Nucleus accumbens (tissue), 56 donors: ENCODE data around the gene P4HB.

Experiments used
- DNase-seq, 56 donors: peaks; one replicate each; lab custom pipeline; 2025; lab: John Stamatoyannopoulos, UW

P4HB gene

GRCh38 chr17:81898029-81898866, 37.9 kb upstream of the P4HB start:
- DNase-seq, result peak in 12 of 56 donors; percentile 21 to 50 (median 38)

- DNase-seq, result no peak
Observed at GRCh38 chr17:81895400-81895799, 35.1 kb upstream of the P4HB start.

- no peak for DNase-seq
Observed at GRCh38 chr17:81891303-81891552, 30.9 kb upstream of the P4HB start.

GRCh38 chr17:81890447-81891302, 30.3 kb upstream of the P4HB start:
- no peak for DNase-seq

- no peak for DNase-seq
Observed at GRCh38 chr17:81889602-81890001, 29.3 kb upstream of the P4HB start.

GRCh38 chr17:81888988-81889595, 28.8 kb upstream of the P4HB start:
- no peak for DNase-seq

- no peak for DNase-seq
Observed at GRCh38 chr17:81888105-81888987, 28.0 kb upstream of the P4HB start.

GRCh38 chr17:81885869-81886548, 25.7 kb upstream of the P4HB start:
- peak in 1 of 56 donors; percentile 36 for DNase-seq

GRCh38 chr17:81885454-81885853, 25.1 kb upstream of the P4HB start:
- no peak for DNase-seq

GRCh38 chr17:81884968-81885367, 24.6 kb upstream of the P4HB start:
- no peak for DNase-seq

- no peak for DNase-seq
Observed at GRCh38 chr17:81884520-81884919, 24.2 kb upstream of the P4HB start.

GRCh38 chr17:81879121-81879520, 18.8 kb upstream of the P4HB start:
- no peak for DNase-seq

- DNase-seq, result no peak
Observed at GRCh38 chr17:81878294-81878693, 18.0 kb upstream of the P4HB start.

- DNase-seq, result no peak
Observed at GRCh38 chr17:81877569-81877968, 17.2 kb upstream of the P4HB start.

GRCh38 chr17:81871387-81872230, 11.3 kb upstream of the P4HB start:
- peak in 53 of 56 donors; percentile 48 to 94 (median 85) for DNase-seq

- peak in 3 of 56 donors; percentile 65 to 85 (median 71) for DNase-seq
Observed at GRCh38 chr17:81870981-81871386, 10.6 kb upstream of the P4HB start, which contains the start of gene ARHGDIA. ARHGDIA (minus strand) TSS chr17:81871337; CDS start chr17:81869930, 1,407 bp downstream.

- DNase-seq, result peak in 2 of 56 donors; percentile 8 to 16
Observed at GRCh38 chr17:81870131-81870980, 10.0 kb upstream of the P4HB start.
